ENCODE measurements around the gene CLIC4. TPM values are rescaled to one million over a fixed set of nuclear protein-coding genes. Genes with fewer than 3 reads are reported as not detected.

Gene CLIC4
- total and polyA plus RNA-seq, 9 of the 15 experiments (the other 6 are each of a cell fraction or from before 2014, with no cell fraction given) = 16.0 to 67.5 (median 38.4) TPM

- TF ChIP-seq THRB (CRISPR knock-in tag; conservative IDR thresholded peaks at IDR 0.05) (no peak), JUND (IDR thresholded peaks at IDR 0.05; ENCODE audit: borderline replicate concordance, low read depth, low read length) (peak; percentile 17; the same call in 1 of the 2 replicates), JUND (tag; IDR thresholded peaks at IDR 0.05; ENCODE audit: borderline replicate concordance, low read depth, low read length) (peak; percentile 60; the same call in 2 of the 3 replicates), ZNF3 (CRISPR knock-in tag; IDR thresholded peaks at IDR 0.05) (no peak), EWSR1 (IDR thresholded peaks at IDR 0.05; ENCODE audit: borderline replicate concordance, low read depth, partially characterized antibody) (no peak), ZNF239 (CRISPR knock-in tag; IDR thresholded peaks at IDR 0.05) (no peak), SAFB2 (IDR thresholded peaks at IDR 0.05; ENCODE audit: borderline replicate concordance, low read depth, low read length, severe bottlenecking) (no peak), ZNF507 (tag; conservative IDR thresholded peaks at IDR 0.05) (no peak), SAP30 (IDR thresholded peaks at IDR 0.05; ENCODE audit: borderline replicate concordance, insufficient read depth, low read depth, low read length, poor library complexity, severe bottlenecking) (peak; percentile 50), L3MBTL2 (IDR thresholded peaks at IDR 0.05) (peak; percentile 96), ZNF766 (CRISPR knock-in tag; conservative IDR thresholded peaks at IDR 0.05) (peak; percentile 24; the same call in 1 of the 2 replicates), POLR2H (tag; IDR thresholded peaks at IDR 0.05; ENCODE audit: low read depth) (no peak), NR2C2 (CRISPR knock-in tag; IDR thresholded peaks at IDR 0.05) (no peak), NR2C2 (tag; IDR thresholded peaks at IDR 0.05) (no peak), ZNF175 (CRISPR knock-in tag; IDR thresholded peaks at IDR 0.05; ENCODE audit: low read depth) (0 out of 2 replicates have a peak, but pooled peaks have one; percentile 31), ARID3A (IDR thresholded peaks at IDR 0.05; ENCODE audit: borderline replicate concordance, low read depth, low read length) (no peak), PRDM10 (IDR thresholded peaks at IDR 0.05; ENCODE audit: partially characterized antibody) (no peak), SMARCE1 (IDR thresholded peaks at IDR 0.05) (no peak)
Observed at GRCh38 chr1:24743404-24744211, 1.6 kb upstream of the CLIC4 start (continued).

Data from K562 (cell line).